ENCODE results near the gene HSPD1. TPM values are rescaled to one million over a fixed set of nuclear protein-coding genes. Genes with fewer than 3 reads are reported as not detected.

Gene HSPD1
- total and polyA plus RNA-seq, 9 of the 15 experiments (the other 6 are each of a cell fraction or from before 2014, with no cell fraction given): 398 to 1,014 (median 622) TPM

- no peak for TF ChIP-seq DDX20 (tag; IDR thresholded peaks at IDR 0.05; ENCODE audit: low read depth)
- TF ChIP-seq SNAPC5 (CRISPR knock-in tag; IDR thresholded peaks at IDR 0.05): no peak
- no peak for TF ChIP-seq CREB3L1 (IDR thresholded peaks at IDR 0.05; ENCODE audit: borderline replicate concordance, low read depth)
- TF ChIP-seq, protein P1, sequence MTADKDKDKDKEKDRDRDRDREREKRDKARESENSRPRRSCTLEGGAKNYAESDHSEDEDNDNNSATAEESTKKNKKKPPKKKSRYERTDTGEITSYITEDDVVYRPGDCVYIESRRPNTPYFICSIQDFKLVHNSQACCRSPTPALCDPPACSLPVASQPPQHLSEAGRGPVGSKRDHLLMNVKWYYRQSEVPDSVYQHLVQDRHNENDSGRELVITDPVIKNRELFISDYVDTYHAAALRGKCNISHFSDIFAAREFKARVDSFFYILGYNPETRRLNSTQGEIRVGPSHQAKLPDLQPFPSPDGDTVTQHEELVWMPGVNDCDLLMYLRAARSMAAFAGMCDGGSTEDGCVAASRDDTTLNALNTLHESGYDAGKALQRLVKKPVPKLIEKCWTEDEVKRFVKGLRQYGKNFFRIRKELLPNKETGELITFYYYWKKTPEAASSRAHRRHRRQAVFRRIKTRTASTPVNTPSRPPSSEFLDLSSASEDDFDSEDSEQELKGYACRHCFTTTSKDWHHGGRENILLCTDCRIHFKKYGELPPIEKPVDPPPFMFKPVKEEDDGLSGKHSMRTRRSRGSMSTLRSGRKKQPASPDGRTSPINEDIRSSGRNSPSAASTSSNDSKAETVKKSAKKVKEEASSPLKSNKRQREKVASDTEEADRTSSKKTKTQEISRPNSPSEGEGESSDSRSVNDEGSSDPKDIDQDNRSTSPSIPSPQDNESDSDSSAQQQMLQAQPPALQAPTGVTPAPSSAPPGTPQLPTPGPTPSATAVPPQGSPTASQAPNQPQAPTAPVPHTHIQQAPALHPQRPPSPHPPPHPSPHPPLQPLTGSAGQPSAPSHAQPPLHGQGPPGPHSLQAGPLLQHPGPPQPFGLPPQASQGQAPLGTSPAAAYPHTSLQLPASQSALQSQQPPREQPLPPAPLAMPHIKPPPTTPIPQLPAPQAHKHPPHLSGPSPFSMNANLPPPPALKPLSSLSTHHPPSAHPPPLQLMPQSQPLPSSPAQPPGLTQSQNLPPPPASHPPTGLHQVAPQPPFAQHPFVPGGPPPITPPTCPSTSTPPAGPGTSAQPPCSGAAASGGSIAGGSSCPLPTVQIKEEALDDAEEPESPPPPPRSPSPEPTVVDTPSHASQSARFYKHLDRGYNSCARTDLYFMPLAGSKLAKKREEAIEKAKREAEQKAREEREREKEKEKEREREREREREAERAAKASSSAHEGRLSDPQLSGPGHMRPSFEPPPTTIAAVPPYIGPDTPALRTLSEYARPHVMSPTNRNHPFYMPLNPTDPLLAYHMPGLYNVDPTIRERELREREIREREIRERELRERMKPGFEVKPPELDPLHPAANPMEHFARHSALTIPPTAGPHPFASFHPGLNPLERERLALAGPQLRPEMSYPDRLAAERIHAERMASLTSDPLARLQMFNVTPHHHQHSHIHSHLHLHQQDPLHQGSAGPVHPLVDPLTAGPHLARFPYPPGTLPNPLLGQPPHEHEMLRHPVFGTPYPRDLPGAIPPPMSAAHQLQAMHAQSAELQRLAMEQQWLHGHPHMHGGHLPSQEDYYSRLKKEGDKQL (CRISPR knock-in tag; IDR thresholded peaks at IDR 0.05; ENCODE audit: borderline replicate concordance): no peak
- no peak for TF ChIP-seq NR3C1 (CRISPR knock-in tag; IDR thresholded peaks at IDR 0.05)
- TF ChIP-seq, protein P2, sequence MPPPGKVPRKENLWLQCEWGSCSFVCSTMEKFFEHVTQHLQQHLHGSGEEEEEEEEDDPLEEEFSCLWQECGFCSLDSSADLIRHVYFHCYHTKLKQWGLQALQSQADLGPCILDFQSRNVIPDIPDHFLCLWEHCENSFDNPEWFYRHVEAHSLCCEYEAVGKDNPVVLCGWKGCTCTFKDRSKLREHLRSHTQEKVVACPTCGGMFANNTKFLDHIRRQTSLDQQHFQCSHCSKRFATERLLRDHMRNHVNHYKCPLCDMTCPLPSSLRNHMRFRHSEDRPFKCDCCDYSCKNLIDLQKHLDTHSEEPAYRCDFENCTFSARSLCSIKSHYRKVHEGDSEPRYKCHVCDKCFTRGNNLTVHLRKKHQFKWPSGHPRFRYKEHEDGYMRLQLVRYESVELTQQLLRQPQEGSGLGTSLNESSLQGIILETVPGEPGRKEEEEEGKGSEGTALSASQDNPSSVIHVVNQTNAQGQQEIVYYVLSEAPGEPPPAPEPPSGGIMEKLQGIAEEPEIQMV (tag; conservative IDR thresholded peaks at IDR 0.05; ENCODE audit: low read depth): no peak
Measured at GRCh38 chr2:197496695-197497094, 2.9 kb downstream of the HSPD1 start (continued).

Measured in K562 (cell line).